ENCODE measurements around the gene RAMP3. TPM values are rescaled to one million over a fixed set of nuclear protein-coding genes. Genes with fewer than 3 reads are reported as not detected.

Gene RAMP3
- total and polyA plus RNA-seq, 10 of the 15 experiments (the other 5 are each of a cell fraction or from before 2014, with no cell fraction given) = not detected

DNA sequence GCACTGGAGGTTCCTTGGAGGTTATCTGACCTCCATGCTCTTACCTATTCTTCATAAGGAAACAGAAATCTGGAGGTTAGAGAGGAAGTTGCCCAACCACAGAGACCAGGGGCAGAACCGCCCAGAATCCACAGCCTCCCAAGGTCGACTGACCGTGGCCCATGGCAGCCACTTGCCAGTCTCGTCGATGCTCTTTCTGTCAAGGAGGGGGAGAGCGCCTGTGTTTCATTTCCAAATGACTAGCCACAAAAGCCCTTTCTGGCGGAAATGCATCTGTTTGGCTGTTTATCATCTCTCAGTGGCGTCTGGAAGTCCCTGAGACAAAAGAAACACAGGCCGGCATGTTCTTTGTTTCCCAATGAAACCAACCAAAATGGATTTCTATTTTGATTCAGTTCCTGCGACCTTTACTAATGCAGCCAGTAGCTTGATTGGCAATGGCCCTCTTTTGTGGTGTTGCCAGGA is 2.9 kb downstream of the RAMP3 start:
- in situ Hi-C loops (cut with MboI) (loop anchor here (25.0 kb wide), 1 partner anchor 702 kb away; the partner anchor contains the start of gene CCDC201), intact Hi-C loops (cut with micrococcal nuclease; ENCODE audit: unreplicated experiment) (no loop called here)
- no peaks in the 10 kb centered on the region; the same call in 2 of the 3 replicates for H3K9me3 ChIP-seq (replicated peaks; ENCODE audit: control insufficient read depth, insufficient read depth, low read length)
- RAD21 ChIA-PET (ENCODE audit: unreplicated experiment) = no interaction called here
- DNase-seq (ENCODE audit: low read depth, low spot score) = peak; percentile 9
- no peak overlapping the region for H3K27ac ChIP-seq (ENCODE audit: control insufficient read depth, insufficient read depth)
- POLR2A ChIA-PET = no interaction called here
- H4K20me1 ChIP-seq (ENCODE audit: control insufficient read depth, insufficient read depth) = no peaks in the 10 kb centered on the region
- no peaks in the 10 kb centered on the region for H3K79me2 ChIP-seq (ENCODE audit: control insufficient read depth, insufficient read depth, low read length)
- ATAC-seq = peak; percentile 80
- BruUV-seq (replicated peaks) = no TSS peak
- no peak overlapping the region; the same call in 1 of the 2 replicates for H2AFZ ChIP-seq (ENCODE audit: control insufficient read depth, low read depth, low read length)
- TF ChIP-seq PAX5 (IDR thresholded peaks at IDR 0.05; ENCODE audit: borderline replicate concordance, low read depth, low read length) = no peak
- peak; percentile 38; the same call in 1 of the 2 replicates for TF ChIP-seq RUNX3 (IDR thresholded peaks at IDR 0.05; ENCODE audit: low read length)
- TF ChIP-seq NFYB (IDR thresholded peaks at IDR 0.05; ENCODE audit: insufficient read depth, low read depth, low read length) = 0 out of 2 replicates have a peak, but pooled peaks have one; percentile 13
- peaks cover 3 to 5% of the 10 kb centered on the region in 2 experiments; a peak in 2 of 4 replicates for H3K27me3 ChIP-seq (replicated peaks in 1 of 2; ENCODE audit: control insufficient read depth in 2 of 2, insufficient read depth in 2 of 2, low read length in 1 of 2)
- SMC1A ChIA-PET (ENCODE audit: uncharacterized antibody, unreplicated experiment) = no interaction called here
- no peak overlapping the region for H3K9ac ChIP-seq (ENCODE audit: control insufficient read depth, insufficient read depth, low read length)
- H3K4me1 ChIP-seq (ENCODE audit: control insufficient read depth, insufficient read depth, low read length) = peaks cover 7% of the 10 kb centered on the region
- H3K4me3 ChIP-seq = no peak overlapping the region
- 3% methylated on average over 10 of the region's 10 CpGs for WGBS (ENCODE audit: insufficient coverage, insufficient replicate concordance, low lambda C conversion rate, missing lambda C conversion rate)
- no peak overlapping the region for H3K4me2 ChIP-seq (ENCODE audit: control insufficient read depth, insufficient read depth)
- CTCF ChIA-PET = interaction anchor here (0.9 kb wide), 1 partner anchor 13 kb away, joined by 3 read pairs; no protein-coding TSS in a partner anchor
- peak; percentile 54 for FAIRE-seq
- H3K36me3 ChIP-seq (ENCODE audit: control insufficient read depth in 2 of 2, insufficient read depth in 2 of 2, low read length in 1 of 2) = no peaks in the 10 kb centered on the region

DNA sequence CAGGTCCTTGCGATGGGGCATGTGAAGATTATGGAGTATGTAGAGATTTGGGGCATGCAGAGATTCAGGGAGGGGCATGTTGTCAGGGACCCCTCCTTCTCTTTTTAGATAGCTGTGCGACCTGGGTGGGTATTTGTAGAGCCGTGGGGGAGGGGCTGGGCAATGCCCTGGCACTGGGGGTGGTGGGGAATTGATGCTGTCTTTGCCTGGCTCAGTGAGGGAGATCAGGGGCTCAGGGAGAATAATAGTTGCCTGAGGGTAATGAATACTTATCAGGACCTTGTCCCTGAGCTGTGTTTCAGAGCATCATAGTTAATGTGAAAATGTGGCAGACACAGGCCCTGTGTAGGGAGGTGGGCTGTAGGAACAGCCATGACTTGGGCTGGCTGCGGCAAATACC is 3.5 kb downstream of the RAMP3 start:
- ATAC-seq = no peak
- peaks cover 3 to 5% of the 10 kb centered on the region in 2 experiments; a peak in 2 of 4 replicates for H3K27me3 ChIP-seq (replicated peaks in 1 of 2; ENCODE audit: control insufficient read depth in 2 of 2, insufficient read depth in 2 of 2, low read length in 1 of 2)
- H3K9ac ChIP-seq (ENCODE audit: control insufficient read depth, insufficient read depth, low read length) = no peak overlapping the region
- peaks cover 7% of the 10 kb centered on the region for H3K4me1 ChIP-seq (ENCODE audit: control insufficient read depth, insufficient read depth, low read length)
- FAIRE-seq = no peak
- no peaks in the 10 kb centered on the region for H3K36me3 ChIP-seq (ENCODE audit: control insufficient read depth in 2 of 2, insufficient read depth in 2 of 2, low read length in 1 of 2)
- H3K4me2 ChIP-seq (ENCODE audit: control insufficient read depth, insufficient read depth) = no peak overlapping the region
- no TSS peak for BruUV-seq (replicated peaks)
- RAD21 ChIA-PET (ENCODE audit: unreplicated experiment) = interaction anchor here (0.6 kb wide), 1 partner anchor 730 kb away, joined by 3 read pairs; no protein-coding TSS in a partner anchor
- in situ Hi-C loops (cut with MboI) (loop anchor here (25.0 kb wide), 1 partner anchor 701 kb away; the partner anchor contains the start of gene CCDC201), intact Hi-C loops (cut with micrococcal nuclease; ENCODE audit: unreplicated experiment) (no loop called here)
- SMC1A ChIA-PET (ENCODE audit: uncharacterized antibody, unreplicated experiment) = no interaction called here
- POLR2A ChIA-PET = no interaction called here
- no peak overlapping the region for H2AFZ ChIP-seq (ENCODE audit: control insufficient read depth, low read depth, low read length)
- 73% methylated on average over 4 of the region's 4 CpGs for WGBS (ENCODE audit: insufficient coverage, insufficient replicate concordance, low lambda C conversion rate, missing lambda C conversion rate)
- H3K27ac ChIP-seq (ENCODE audit: control insufficient read depth, insufficient read depth) = no peak overlapping the region
- H3K79me2 ChIP-seq (ENCODE audit: control insufficient read depth, insufficient read depth, low read length) = no peaks in the 10 kb centered on the region
- no peak for DNase-seq (ENCODE audit: low read depth, low spot score)
- CTCF ChIA-PET = interaction anchor here (0.9 kb wide), 1 partner anchor 12 kb away, joined by 3 read pairs; no protein-coding TSS in a partner anchor
- no peak overlapping the region for H3K4me3 ChIP-seq
- no peaks in the 10 kb centered on the region; the same call in 2 of the 3 replicates for H3K9me3 ChIP-seq (replicated peaks; ENCODE audit: control insufficient read depth, insufficient read depth, low read length)
- no peaks in the 10 kb centered on the region for H4K20me1 ChIP-seq (ENCODE audit: control insufficient read depth, insufficient read depth)
- TF ChIP-seq WRNIP1 (IDR thresholded peaks at IDR 0.05; ENCODE audit: borderline replicate concordance, low read depth, low read length) (no peak), PAX8 (IDR thresholded peaks at IDR 0.05) (no peak), SPI1 (IDR thresholded peaks at IDR 0.05; ENCODE audit: borderline replicate concordance, insufficient read depth, low read depth, low read length) (no peak), RB1 (IDR thresholded peaks at IDR 0.05; ENCODE audit: borderline replicate concordance) (no peak), TBL1XR1 (IDR thresholded peaks at IDR 0.05; ENCODE audit: low read depth, low read length) (no peak), PML (IDR thresholded peaks at IDR 0.05; ENCODE audit: low read length) (no peak), STAT3 (IDR thresholded peaks at IDR 0.05; ENCODE audit: low read depth, low read length) (no peak), JUNB (IDR thresholded peaks at IDR 0.05) (no peak), YY1 (IDR thresholded peaks at IDR 0.05; ENCODE audit: low read depth, low read length) (no peak)
- TF ChIP-seq, protein P1, sequence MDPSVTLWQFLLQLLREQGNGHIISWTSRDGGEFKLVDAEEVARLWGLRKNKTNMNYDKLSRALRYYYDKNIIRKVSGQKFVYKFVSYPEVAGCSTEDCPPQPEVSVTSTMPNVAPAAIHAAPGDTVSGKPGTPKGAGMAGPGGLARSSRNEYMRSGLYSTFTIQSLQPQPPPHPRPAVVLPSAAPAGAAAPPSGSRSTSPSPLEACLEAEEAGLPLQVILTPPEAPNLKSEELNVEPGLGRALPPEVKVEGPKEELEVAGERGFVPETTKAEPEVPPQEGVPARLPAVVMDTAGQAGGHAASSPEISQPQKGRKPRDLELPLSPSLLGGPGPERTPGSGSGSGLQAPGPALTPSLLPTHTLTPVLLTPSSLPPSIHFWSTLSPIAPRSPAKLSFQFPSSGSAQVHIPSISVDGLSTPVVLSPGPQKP (IDR thresholded peaks at IDR 0.05; ENCODE audit: low read depth, low read length) = no peak
- TF ChIP-seq, protein P2, sequence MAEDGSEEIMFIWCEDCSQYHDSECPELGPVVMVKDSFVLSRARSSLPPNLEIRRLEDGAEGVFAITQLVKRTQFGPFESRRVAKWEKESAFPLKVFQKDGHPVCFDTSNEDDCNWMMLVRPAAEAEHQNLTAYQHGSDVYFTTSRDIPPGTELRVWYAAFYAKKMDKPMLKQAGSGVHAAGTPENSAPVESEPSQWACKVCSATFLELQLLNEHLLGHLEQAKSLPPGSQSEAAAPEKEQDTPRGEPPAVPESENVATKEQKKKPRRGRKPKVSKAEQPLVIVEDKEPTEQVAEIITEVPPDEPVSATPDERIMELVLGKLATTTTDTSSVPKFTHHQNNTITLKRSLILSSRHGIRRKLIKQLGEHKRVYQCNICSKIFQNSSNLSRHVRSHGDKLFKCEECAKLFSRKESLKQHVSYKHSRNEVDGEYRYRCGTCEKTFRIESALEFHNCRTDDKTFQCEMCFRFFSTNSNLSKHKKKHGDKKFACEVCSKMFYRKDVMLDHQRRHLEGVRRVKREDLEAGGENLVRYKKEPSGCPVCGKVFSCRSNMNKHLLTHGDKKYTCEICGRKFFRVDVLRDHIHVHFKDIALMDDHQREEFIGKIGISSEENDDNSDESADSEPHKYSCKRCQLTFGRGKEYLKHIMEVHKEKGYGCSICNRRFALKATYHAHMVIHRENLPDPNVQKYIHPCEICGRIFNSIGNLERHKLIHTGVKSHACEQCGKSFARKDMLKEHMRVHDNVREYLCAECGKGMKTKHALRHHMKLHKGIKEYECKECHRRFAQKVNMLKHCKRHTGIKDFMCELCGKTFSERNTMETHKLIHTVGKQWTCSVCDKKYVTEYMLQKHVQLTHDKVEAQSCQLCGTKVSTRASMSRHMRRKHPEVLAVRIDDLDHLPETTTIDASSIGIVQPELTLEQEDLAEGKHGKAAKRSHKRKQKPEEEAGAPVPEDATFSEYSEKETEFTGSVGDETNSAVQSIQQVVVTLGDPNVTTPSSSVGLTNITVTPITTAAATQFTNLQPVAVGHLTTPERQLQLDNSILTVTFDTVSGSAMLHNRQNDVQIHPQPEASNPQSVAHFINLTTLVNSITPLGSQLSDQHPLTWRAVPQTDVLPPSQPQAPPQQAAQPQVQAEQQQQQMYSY (CRISPR knock-in tag; IDR thresholded peaks at IDR 0.05) = no peak

All from GM12878 (cell line).